GM19025 (cell line): Measurements from ENCODE around the gene LMTK3.
A peak's percentile ranks its signal among the peaks of the same experiment; 100 is the strongest.

Source experiments
- ATAC-seq: cut with Tn5 transposase; IDR thresholded peaks from one replicate; pipeline ENCODE4 v1.9.1; 2021; ENCODE audit warnings: mild to moderate bottlenecking, low read depth, moderate library complexity; ENCODE audit not compliant: unreplicated experiment

LMTK3 gene

DNA sequence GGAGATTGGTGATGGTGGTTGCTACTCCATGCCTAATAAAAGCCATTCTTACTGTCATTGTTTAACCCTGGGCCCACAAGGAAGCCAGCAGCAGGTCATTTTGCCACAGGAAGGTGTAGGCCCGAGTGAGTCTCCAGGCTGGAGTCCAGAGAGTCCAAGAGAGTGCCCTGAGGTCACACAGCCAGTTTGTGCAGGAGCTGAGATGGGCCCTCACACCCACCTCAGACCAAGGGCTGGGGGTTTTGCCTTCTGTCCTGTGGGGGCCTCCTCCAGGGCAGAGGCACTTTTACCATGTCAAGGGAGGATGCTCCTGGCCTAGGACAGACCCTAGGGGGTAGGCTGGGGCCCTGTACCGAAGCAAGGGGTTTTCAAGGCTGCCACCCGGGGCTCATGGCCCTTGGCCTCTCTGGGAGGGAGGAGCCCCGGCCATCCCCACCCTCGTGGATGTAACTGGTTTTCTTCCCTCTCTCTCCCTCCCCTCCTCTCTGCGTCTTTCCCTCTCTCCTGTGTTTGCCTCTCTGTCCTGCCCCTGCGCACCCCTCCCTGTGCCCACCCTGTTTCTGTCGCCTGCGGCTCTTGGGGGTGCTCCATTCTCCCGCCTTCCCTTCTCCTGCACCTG, 34.5 kb downstream of the LMTK3 start:
- no peak for ATAC-seq

DNA sequence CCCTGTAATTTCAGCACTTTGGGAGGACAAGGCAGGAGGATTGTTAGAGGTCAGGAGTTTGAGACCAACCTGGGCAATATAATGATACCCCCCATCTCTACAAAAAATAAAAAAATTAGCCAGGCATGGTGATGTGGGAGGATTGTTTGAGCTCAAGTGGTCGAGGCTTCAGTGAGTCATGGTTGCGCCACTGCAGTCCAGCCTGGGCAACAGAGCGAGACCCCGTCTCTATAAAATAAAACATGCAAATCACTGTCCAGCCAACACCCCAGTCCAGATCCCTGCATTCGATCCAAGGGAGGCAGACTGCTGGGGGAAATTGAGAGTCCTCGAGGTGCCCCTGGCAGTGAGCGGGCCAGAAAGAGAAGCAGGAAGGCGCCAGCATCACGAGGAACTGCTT, 35.5 kb downstream of the LMTK3 start:
- ATAC-seq, result no peak

GRCh38 chr19:48475369-48476068, 36.1 kb downstream of the LMTK3 start:
- ATAC-seq, result no peak

DNA sequence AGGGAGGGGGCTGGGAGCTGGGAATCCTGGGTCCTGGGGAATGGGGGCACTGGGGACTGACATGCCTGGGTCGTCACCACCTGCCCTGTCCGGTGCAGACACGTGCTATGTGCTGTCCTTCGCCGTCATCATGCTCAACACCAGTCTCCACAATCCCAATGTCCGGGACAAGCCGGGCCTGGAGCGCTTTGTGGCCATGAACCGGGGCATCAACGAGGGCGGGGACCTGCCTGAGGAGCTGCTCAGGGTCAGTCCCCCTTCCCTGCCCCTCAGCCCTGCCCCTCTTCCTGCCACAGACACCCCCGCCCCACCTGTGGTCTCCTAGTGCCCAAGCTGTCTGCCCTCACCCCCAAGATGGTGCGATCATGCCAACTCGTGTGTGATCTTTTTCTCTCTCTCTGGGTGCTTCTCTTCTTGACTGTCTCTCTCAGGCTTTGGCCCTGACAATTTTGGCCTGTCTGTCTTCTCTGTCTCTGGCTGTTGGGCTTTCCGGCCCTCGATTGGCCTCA, 37.5 kb downstream of the LMTK3 start:
- ATAC-seq, result no peak

DNA sequence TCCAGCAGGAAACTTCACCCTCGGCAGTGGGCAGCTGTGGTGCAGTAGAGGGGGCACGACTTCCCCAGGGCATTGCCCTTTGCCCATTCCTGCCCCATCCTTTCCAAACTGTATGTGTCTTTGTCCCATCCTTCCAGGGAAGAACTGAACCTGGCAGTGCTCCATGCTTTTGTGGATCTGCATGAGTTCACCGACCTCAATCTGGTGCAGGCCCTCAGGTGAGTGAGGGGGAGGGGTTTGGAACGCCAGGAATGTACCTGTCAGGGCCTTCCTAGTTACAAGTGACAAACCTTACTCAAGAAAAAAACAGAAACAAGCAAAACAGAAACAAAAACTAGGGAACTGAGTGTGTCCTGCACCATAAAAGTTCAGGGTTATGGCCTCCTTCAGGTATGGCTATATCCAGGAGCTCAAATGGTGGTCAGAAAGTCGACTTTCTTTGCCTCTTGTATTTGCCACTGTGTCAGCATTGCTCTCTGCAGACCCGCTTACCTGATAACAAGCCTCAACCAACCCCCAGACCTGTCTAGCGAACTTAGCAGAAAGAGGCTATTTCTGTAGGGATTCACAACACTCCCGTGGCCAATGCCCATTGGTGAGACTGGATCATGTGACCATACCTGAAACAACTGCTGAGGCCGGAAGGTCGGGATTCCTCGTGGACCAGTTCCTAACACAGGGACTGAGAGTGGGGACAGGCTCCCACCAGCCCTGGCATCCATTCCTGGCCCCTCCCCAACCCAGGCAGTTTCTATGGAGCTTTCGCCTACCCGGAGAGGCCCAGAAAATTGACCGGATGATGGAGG, 38.3 kb downstream of the LMTK3 start:
- no peak for ATAC-seq

DNA sequence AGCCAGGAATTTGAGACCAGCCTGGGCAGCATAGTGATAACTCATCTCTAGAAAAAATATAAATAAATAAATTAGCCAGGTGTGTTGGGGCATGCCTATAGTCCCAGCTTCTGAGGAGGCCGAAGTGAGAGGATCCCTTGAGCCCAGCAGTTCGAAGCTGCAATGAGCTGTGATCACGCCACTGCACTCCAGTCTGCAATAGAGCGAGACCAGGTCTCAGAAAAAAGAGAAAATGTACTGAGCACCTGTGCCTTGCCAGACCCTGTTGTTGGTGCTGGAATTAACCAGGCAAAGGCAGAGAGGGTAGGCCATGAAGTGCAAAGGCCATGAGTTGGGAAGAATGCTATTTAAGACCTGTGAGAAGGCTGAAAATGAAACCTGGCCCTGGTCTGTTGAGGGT, 39.8 kb downstream of the LMTK3 start:
- ATAC-seq, result no peak

- no peak for ATAC-seq
Measured at GRCh38 chr19:48470856-48471255, 40.8 kb downstream of the LMTK3 start.

DNA sequence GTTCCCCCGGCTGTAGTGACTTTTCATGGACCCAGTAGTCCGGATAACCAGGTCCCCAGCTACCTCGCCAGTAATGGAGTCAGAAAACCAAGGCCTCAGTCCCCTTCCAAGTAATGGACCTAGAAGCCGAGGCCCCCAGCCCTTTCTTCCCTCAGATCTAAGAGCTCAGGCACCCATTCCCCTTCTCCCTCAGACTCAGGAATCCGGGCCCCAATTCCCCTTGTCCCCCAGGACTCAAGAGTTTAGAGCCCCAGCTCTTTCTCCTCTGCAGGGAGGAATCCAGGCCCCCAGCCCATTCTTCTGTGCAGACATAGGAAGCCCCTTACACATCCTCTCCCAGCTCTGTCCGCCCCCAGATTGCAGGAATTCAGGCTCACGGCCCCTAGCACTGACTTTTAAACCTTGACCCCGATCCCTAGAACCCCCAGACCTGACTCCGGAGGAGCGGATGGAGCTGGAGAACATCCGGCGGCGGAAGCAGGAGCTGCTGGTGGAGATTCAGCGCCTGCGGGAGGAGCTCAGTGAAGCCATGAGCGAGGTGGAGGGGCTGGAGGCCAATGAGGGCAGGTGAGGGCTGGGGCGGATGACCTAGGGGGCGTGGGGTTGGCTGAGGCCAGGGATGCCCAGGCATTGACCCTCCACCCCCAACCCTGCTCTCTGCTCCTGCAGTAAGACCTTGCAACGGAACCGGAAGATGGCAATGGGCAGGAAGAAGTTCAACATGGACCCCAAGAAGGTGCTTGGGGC, 41.5 kb downstream of the LMTK3 start:
- no peak for ATAC-seq

DNA sequence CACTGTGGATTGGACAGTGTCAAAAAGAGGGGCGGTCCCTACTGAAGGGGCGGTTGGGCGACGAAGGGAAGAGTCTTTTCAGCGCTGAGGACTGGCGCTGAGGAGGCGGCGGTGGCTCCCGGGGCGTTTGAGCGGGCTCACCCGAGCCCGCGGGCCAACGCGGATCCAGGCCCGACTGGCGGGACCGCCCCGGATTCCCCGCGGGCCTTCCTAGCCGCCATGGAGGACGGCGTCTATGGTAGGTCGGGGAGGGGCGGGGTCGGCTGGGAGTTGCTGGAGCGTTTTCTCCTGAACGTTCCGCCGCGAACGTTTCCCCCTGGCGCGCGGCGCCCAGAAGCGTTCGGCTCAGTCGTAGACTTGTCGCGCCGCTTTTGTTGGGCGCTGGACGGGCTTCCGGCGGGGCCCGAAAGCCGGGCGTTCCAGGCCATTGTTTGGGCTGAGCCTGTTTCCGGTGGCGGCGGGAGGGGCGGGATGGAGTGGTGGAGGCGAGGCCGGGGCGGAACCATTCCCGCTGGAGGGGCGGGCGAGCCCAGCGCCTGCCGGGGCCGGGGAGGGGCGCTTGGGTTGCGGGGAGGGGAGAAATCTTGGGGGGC, 42.2 kb downstream of the LMTK3 start, which contains the start of gene CYTH2:
Gene CYTH2 (plus strand): TSS at position 81 of the 593 bp plus-strand sequence. CDS start 139 bp downstream, at position 220.
- ATAC-seq, result peak; percentile 19

GRCh38 chr19:48468772-48469288, 42.8 kb downstream of the LMTK3 start:
- ATAC-seq, result peak; percentile 94

- ATAC-seq, result no peak
Measured at GRCh38 chr19:48466561-48467325, 44.9 kb downstream of the LMTK3 start.

GRCh38 chr19:48465215-48465614, 46.4 kb downstream of the LMTK3 start:
- ATAC-seq, result no peak

GRCh38 chr19:48461982-48462655, 49.5 kb downstream of the LMTK3 start:
- ATAC-seq, result no peak

DNA sequence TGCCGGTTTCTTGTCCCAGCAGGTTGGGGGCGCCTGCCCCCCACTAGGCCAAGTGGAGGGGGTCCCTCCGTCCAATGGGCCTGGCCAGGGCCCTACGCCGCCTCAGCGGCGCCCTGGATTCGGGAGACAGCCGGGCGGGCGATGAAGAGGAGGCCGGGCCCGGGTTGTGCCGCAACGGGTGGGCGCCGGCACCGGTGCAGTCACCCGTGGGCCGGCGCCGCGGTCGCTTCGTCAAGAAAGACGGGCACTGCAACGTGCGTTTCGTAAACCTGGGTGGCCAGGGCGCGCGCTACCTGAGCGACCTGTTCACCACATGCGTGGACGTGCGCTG, 50.0 kb downstream of the LMTK3 start:
- no peak for ATAC-seq

DNA sequence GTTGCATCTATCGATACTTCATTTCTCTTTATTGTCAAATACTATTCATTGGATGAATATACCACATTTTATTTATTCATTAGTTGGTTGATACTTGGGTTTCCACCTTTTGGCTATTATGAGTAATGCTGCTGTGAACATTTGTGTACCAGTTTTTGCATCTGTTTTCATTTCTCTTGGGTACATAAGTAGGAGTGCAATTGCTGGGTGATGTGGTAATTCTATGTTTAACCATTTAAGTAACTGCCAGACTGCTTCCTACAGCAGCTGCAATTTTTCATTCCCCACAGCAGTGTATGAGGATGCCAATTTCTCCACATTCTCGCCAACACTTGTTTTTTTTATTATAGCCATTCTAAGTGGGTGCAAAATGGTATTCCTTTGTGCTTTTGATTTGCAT, 53.6 kb downstream of the LMTK3 start:
- no peak for ATAC-seq

GRCh38 chr19:48456864-48457263, 54.8 kb downstream of the LMTK3 start:
- ATAC-seq, result no peak

DNA sequence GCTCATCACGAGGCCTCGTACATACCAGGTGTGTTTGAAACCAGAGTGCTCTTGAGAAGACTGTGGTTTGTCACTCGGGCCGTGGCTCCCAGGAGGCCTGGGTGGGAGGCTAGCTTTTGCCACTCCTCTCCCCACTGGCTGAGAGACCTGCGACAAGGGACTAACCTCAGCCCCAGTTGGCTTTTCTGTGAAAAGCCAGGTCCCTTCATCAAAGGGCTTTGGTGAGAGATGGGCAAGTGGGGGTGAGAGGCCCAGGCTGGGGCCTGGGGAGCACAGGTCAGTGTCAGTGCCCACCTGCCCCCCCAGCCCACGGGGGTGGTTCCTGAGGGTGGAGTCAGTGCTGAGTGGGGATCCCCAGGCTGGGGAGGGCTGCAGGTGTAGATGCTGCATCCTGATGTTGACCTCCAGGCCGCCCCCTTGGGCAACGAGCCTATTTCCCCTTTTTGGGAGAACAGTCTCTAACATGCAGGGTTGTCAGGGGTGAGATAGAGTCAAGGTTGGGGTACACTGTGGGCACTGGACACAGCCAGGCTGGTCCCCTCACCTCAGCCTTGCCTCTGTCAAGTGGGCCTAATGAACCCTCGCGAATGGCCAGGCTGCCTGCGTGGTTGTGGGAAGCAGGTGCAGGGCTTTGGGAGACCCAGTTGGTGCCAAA, 55.6 kb downstream of the LMTK3 start:
- ATAC-seq, result no peak

GRCh38 chr19:48455171-48455907, 56.3 kb downstream of the LMTK3 start, which contains the start of gene KCNJ14:
KCNJ14 (plus strand) TSS chr19:48455574; CDS start chr19:48461725, 6,151 bp downstream.
- no peak for ATAC-seq
